Neural progenitor cell (in vitro differentiated cells): ENCODE results near the gene ZNF718.

ENCODE experiments used
- CTCF ChIP-seq: fragments of 200-600 bp; sonication (generic); IDR thresholded peaks from 2 replicates; pipeline ENCODE4 v1.5.1; 2017; ENCODE audit warnings: antibody characterized with exemption, mild to moderate bottlenecking
- EZH2 ChIP-seq: fragments of 200-600 bp; sonication (generic); IDR thresholded peaks from 2 replicates; pipeline ENCODE4 v1.6.1; 2017; ENCODE audit warnings: antibody characterized with exemption, mild to moderate bottlenecking, moderate library complexity
- EZH2phosphoT487 ChIP-seq: fragments of 200-600 bp; sonication (generic); IDR thresholded peaks from 2 replicates; pipeline ENCODE4 v1.6.1; 2017; ENCODE audit warnings: antibody characterized with exemption

GRCh38 chr4:114149-114548 lies 10.2 kb upstream of the ZNF718 start:
- TF ChIP-seq CTCF: no peak
- no peak for TF ChIP-seq EZH2phosphoT487
- no peak for TF ChIP-seq EZH2
